GM12874 (cell line): ENCODE results near the gene DCAF17.

Source experiments
- CTCF ChIP-seq: IDR thresholded peaks from 2 replicates; pipeline ENCODE4 v1.5.1; 2011; ENCODE audit warnings: low read depth, mild to moderate bottlenecking, control low read depth, low read length, moderate library complexity; ENCODE audit not compliant: insufficient read depth

The DCAF17 gene

GRCh38 chr2:171436307-171436706, 2.3 kb downstream of the DCAF17 start:
- no peak for TF ChIP-seq CTCF

- TF ChIP-seq CTCF = no peak
Measured at GRCh38 chr2:171441470-171441869, 7.4 kb downstream of the DCAF17 start.

GRCh38 chr2:171447675-171448074, 13.6 kb downstream of the DCAF17 start:
- no peak for TF ChIP-seq CTCF

GRCh38 chr2:171451074-171451473, 17.0 kb downstream of the DCAF17 start:
- TF ChIP-seq CTCF = no peak

DNA sequence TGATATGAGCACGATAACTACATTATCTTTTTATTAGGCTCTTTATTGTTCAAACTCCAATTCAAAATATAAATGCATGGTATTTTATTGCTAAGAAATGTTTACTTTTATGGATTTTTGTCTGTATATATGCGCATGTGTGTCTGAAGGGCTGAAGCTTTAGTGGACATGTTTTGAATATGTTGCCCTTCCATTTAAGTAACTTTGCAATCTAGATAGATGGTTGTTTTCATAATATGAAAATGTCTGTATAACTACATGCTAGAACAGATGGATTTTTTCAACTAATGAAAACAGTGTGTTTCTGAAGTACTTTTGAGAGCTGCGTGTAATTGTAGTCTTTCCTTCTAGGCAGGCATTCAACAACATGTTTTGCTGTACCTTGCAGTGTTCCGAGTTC, 18.7 kb downstream of the DCAF17 start:
- TF ChIP-seq CTCF = no peak

DNA sequence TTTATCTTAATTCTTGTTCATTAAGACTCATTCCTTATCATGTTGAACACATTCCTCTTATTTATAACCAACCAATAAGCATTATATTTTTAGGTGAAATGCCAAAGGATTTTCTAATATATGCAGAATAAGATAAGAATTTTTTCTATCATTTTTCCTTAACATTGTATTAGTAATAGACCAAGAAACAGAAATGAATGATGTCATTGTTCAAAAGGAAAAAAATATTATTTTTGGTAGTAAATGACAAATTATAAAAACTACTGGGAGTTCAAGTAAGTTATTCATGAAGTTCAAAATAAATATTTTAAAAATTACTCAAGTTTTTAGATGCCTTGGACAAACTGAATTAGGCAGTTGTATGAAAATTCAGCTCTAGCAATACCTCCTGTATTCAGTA, 25.5 kb downstream of the DCAF17 start:
- no peak for TF ChIP-seq CTCF

DNA sequence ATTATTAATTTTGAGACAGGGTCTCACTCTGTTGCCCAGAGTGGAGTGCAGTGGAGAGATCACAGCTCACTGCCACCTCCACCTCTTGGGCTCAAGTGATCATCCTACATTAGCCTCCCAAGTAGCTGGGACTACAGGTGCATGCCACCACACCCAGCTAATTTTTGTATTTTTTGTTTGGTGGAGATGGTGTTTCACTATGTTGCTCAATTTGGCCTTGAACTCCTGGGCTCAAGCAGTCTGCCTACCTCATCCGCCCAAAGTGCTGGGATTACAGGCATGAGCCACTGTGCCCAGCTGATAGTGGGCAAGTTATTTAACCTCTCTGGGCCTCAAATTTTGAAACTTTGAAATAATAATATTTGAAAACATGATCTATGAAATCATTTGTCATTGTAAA, 26.5 kb downstream of the DCAF17 start:
- TF ChIP-seq CTCF = no peak

DNA sequence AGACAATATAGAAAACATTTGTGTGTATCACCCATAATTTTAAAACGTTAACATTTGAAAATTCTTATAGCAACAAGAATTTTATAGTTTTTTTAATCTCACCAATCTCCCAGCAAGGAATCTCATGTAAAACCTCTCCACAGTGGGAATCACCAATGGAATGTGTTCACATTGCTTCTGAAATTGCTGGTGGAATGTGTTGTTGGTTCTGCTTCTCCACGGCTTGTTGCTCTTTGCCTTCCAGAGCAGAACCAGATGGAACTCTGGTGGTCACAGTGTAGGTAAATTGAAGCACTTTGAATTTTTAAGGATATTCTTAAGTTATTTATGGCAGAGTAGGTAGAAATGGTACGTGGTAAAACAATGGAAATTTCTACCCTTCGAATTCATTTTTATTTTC, 35.1 kb downstream of the DCAF17 start:
- TF ChIP-seq CTCF = no peak
